HepG2 (cell line): ENCODE measurements around the gene PRMT7. TPM values are rescaled to one million over a fixed set of nuclear protein-coding genes. Genes with fewer than 3 reads are reported as not detected.
A peak's percentile ranks its signal among the peaks of the same experiment; 100 is the strongest.

Experiments
- ARID3A ChIP-seq: IDR thresholded peaks from 2 replicates; pipeline ENCODE4 v1.6.1; 2012; ENCODE audit warnings: low read depth, low read length, improper control_type of control experiment
- DPF2 ChIP-seq: sonication (generic); formaldehyde crosslinking; IDR thresholded peaks from 2 replicates; pipeline ENCODE4 v1.4.0; 2020; ENCODE audit warnings: mild to moderate bottlenecking, low read depth, missing genetic modification reagents, borderline replicate concordance
- HMG20A ChIP-seq: IDR thresholded peaks from 2 replicates; pipeline ENCODE4 v1.6.1; 2016; ENCODE audit warnings: borderline replicate concordance
- HNRNPH1 ChIP-seq: fragments of 200-400 bp; formaldehyde crosslinking; optimal IDR thresholded peaks from 2 replicates; pipeline ENCODE3; 2017; ENCODE audit warnings: mild to moderate bottlenecking, low read depth, low read length
- HOMEZ ChIP-seq: IDR thresholded peaks from 2 replicates; pipeline ENCODE4 v1.6.1; 2016; ENCODE audit warnings: low read depth
- LRRFIP1 ChIP-seq: sonication (generic); formaldehyde crosslinking; conservative IDR thresholded peaks from 2 replicates; pipeline ENCODE4 v1.4.0; 2020; ENCODE audit warnings: missing genetic modification reagents
- MAFK ChIP-seq, 2 experiments: IDR thresholded peaks in 1 of 2; conservative IDR thresholded peaks in 1 of 2; 2 replicates each; pipeline ENCODE4 v1.6.1; 2011; ENCODE audit warnings: improper control_type of control experiment in 2 of 2, low read length in 2 of 2
- MIXL1 ChIP-seq: IDR thresholded peaks from 2 replicates; pipeline ENCODE4 v1.6.1; 2016
- NRL ChIP-seq: sonication (generic); formaldehyde crosslinking; IDR thresholded peaks from 2 replicates; pipeline ENCODE4 v1.5.0; 2020; ENCODE audit warnings: missing genetic modification reagents, mild to moderate bottlenecking, moderate library complexity, borderline replicate concordance
- RBM39 ChIP-seq: fragments of 200-400 bp; formaldehyde crosslinking; IDR thresholded peaks from one replicate; pipeline ENCODE4 v1.6.1; 2018; ENCODE audit warnings: antibody characterized with exemption, mild to moderate bottlenecking, low read depth, low read length; ENCODE audit not compliant: poor library complexity, severe bottlenecking
- SMAD9 ChIP-seq: sonication (generic); formaldehyde crosslinking; IDR thresholded peaks from 2 replicates; pipeline ENCODE4 v1.5.1; 2020; ENCODE audit warnings: mild to moderate bottlenecking, missing genetic modification reagents
- TCF12 ChIP-seq, 2 experiments: fragments of 450-650 bp in 1 of 2; sonication (generic) in 1 of 2; formaldehyde crosslinking in 1 of 2; IDR thresholded peaks; 2 replicates each; pipeline versions ENCODE4 v1.6.1 to v1.8.0; 2017 to 2022; ENCODE audit warnings: antibody characterized with exemption in 1 of 2, mild to moderate bottlenecking in 1 of 2, missing genetic modification reagents in 1 of 2, moderate library complexity in 1 of 2
- THYN1 ChIP-seq: sonication (generic); formaldehyde crosslinking; IDR thresholded peaks from 2 replicates; pipeline ENCODE4 v1.8.1; 2023; ENCODE audit warnings: low read depth, mild to moderate bottlenecking, moderate library complexity, missing genetic modification reagents, borderline replicate concordance
- TRIM22 ChIP-seq: fragments of 450-650 bp; IDR thresholded peaks from 2 replicates; pipeline ENCODE4 v1.6.1; 2017
- ZBTB21 ChIP-seq: sonication (generic); formaldehyde crosslinking; IDR thresholded peaks from 2 replicates; pipeline ENCODE4 v1.4.0; 2020; ENCODE audit warnings: missing genetic modification reagents
- ZMAT5 ChIP-seq: sonication (generic); formaldehyde crosslinking; IDR thresholded peaks from 2 replicates; pipeline ENCODE4 v1.5.0; 2020; ENCODE audit warnings: mild to moderate bottlenecking, low read depth, missing genetic modification reagents, borderline replicate concordance
- ZNF256 ChIP-seq: sonication (generic); formaldehyde crosslinking; conservative IDR thresholded peaks from 2 replicates; pipeline ENCODE4 v1.4.0; 2020; ENCODE audit warnings: missing genetic modification reagents
- ZNF441 ChIP-seq: sonication (generic); formaldehyde crosslinking; IDR thresholded peaks from 2 replicates; pipeline ENCODE4 v1.7.0; 2021; ENCODE audit warnings: missing genetic modification reagents, borderline replicate concordance
- ZNF589 ChIP-seq: sonication (generic); formaldehyde crosslinking; conservative IDR thresholded peaks from 2 replicates; pipeline ENCODE4 v1.8.0; 2022; ENCODE audit warnings: mild to moderate bottlenecking, moderate library complexity, missing genetic modification reagents
- ZNF724P ChIP-seq: sonication (generic); formaldehyde crosslinking; IDR thresholded peaks from 2 replicates; pipeline ENCODE4 v1.8.0; 2022; ENCODE audit warnings: missing genetic modification reagents, borderline replicate concordance
- ZNF768 ChIP-seq: sonication (generic); formaldehyde crosslinking; IDR thresholded peaks from 2 replicates; pipeline ENCODE4 v1.4.0; 2020; ENCODE audit warnings: missing genetic modification reagents
- polyA plus RNA-seq, 8 experiments: library from polyadenylated mRNA; depleted of rRNA in 3 of 8; stranded (reverse) in 7 of 8; unstranded in 1 of 8; fragments of >200 nt; fragmentation: Illumina TruSeq in 4 of 8; extraction: Trizol in 4 of 8; gene quantifications; 2 replicates each; pipeline versions ENCODE4 v1.2.1 to v1.2.3, GENCODE V29; 2011 to 2016; ENCODE audit warnings: low read depth in 4 of 8, missing spikeins in 1 of 8, mixed read lengths in 1 of 8; ENCODE audit not compliant: insufficient read depth in 1 of 8
- total RNA-seq, 5 experiments: library from RNA; depleted of rRNA; stranded (reverse); fragments of >200 nt; fragmentation: Illumina TruSeq; extraction: Trizol; gene quantifications; 2 replicates each; pipeline ENCODE4 v1.2.3, GENCODE V29; 2016; ENCODE audit warnings: low read depth in 1 of 5

PRMT7 gene
- total and polyA plus RNA-seq, 2 of the 13 experiments (the other 11 are each of a cell fraction or from before 2014, with no cell fraction given) = 47.5 to 55.0 TPM

GRCh38 chr16:68310774-68311511 is at the start of gene PRMT7, which contains the start of gene SLC7A6OS (continued):
- TF ChIP-seq ARID3A = no peak
- peak; percentile 92 for TF ChIP-seq ZNF768
- TF ChIP-seq RBM39 = peak; percentile 89
- TF ChIP-seq NRL (CRISPR knock-in tag) = peak; percentile 100
- peak; percentile 99 for TF ChIP-seq SMAD9 (CRISPR knock-in tag)
- TF ChIP-seq ZNF256 = peak; percentile 99
- peak; percentile 100 for TF ChIP-seq ZNF724P (CRISPR knock-in tag)
- no peak for TF ChIP-seq DPF2 (CRISPR knock-in tag)
- TF ChIP-seq ZNF441 (CRISPR knock-in tag) = peak; percentile 96
- no peak for TF ChIP-seq HNRNPH1
- TF ChIP-seq MAFK (conservative IDR thresholded peaks at IDR 0.05 in 1 of 2, IDR thresholded peaks at IDR 0.05 in 1 of 2; ENCODE audit: low read length in 2 of 2) = no peak
- 0 out of 2 replicates have a peak, but pooled peaks have one; percentile 75 for TF ChIP-seq THYN1 (CRISPR knock-in tag)
- peak; percentile 89 for TF ChIP-seq MIXL1 (CRISPR knock-in tag)
- TF ChIP-seq ZMAT5 = peak; percentile 63; the same call in 1 of the 2 replicates
- peak; percentile 92 for TF ChIP-seq HOMEZ (CRISPR knock-in tag)
- peak; percentile 74; the same call in 1 of the 2 replicates for TF ChIP-seq ZBTB21 (CRISPR knock-in tag)
- TF ChIP-seq LRRFIP1 (CRISPR knock-in tag) = 0 out of 2 replicates have a peak, but pooled peaks have one; percentile 29
- no peak for TF ChIP-seq TCF12 (IDR thresholded peaks at IDR 0.05)
- 0 out of 2 replicates have a peak, but pooled peaks have one; percentile 52 for TF ChIP-seq TCF12 (CRISPR knock-in tag; IDR thresholded peaks at IDR 0.05)
- TF ChIP-seq HMG20A (CRISPR knock-in tag) = no peak
- TF ChIP-seq TRIM22 = no peak
- peak; percentile 100 for TF ChIP-seq ZNF589 (CRISPR knock-in tag)
